Keratinocyte (primary cell): ENCODE results near the gene RNF141.

Experiments used
- EZH2 ChIP-seq: IDR thresholded peaks from one replicate; pipeline ENCODE4 v1.6.1; 2012; ENCODE audit warnings: inconsistent platforms, mild to moderate bottlenecking, low read length, moderate library complexity
- TF ChIP-seq, protein P1 (sequence below), 3 experiments: IDR thresholded peaks in 1 of 3; conservative IDR thresholded peaks in 1 of 3; optimal IDR thresholded peaks in 1 of 3; 2 replicates in 2 of 3; 3 replicates in 1 of 3; pipeline versions ENCODE3 to v1.5.1; 2011; ENCODE audit warnings: low read length in 3 of 3, mild to moderate bottlenecking in 3 of 3, moderate library complexity in 2 of 3, control low read depth in 1 of 3, inconsistent platforms in 1 of 3; ENCODE audit not compliant: insufficient read depth in 2 of 3; ENCODE audit errors: extremely low read depth in 1 of 3

DNA sequence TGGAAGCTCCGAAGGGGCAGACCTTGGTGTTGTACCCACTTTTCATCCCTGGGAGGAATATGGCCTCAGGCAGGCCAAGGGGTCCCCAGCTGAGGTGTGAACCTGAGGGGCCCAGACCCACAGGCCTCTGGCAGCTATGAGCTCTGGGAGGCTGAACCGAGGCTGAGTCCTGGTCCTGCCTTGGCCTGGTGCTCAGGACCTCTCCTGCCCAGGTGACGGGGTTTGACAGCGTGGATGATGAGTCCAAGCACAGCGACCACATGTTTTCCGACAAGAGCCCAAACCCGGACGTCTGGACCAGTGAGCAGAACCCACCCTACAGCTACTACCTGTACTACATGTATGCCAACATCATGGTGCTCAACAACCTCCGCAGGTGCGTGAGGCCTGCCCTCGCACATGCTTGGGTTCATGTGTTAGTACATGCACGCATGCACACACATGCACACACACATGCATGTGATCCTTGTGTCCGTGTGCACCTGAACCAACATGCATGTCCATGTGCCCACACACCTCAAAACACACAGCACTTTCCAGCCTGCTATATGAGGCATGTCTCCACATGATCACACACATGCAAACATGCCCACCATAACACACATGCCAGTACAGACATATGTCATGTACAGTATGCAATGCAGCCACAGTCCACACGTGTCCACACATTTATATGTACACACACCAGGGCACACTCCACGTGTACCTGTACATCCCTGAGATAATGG is 40.9 kb downstream of the RNF141 start:
- TF ChIP-seq, protein P1, sequence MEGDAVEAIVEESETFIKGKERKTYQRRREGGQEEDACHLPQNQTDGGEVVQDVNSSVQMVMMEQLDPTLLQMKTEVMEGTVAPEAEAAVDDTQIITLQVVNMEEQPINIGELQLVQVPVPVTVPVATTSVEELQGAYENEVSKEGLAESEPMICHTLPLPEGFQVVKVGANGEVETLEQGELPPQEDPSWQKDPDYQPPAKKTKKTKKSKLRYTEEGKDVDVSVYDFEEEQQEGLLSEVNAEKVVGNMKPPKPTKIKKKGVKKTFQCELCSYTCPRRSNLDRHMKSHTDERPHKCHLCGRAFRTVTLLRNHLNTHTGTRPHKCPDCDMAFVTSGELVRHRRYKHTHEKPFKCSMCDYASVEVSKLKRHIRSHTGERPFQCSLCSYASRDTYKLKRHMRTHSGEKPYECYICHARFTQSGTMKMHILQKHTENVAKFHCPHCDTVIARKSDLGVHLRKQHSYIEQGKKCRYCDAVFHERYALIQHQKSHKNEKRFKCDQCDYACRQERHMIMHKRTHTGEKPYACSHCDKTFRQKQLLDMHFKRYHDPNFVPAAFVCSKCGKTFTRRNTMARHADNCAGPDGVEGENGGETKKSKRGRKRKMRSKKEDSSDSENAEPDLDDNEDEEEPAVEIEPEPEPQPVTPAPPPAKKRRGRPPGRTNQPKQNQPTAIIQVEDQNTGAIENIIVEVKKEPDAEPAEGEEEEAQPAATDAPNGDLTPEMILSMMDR (optimal IDR thresholded peaks at IDR 0.05 in 1 of 3, IDR thresholded peaks at IDR 0.05 in 1 of 3, conservative IDR thresholded peaks at IDR 0.05 in 1 of 3; ENCODE audit: extremely low read depth in 1 of 3, insufficient read depth in 2 of 3, low read length in 3 of 3): no peak
- no peak for TF ChIP-seq EZH2
